Measurements from ENCODE around the gene MAGI1.

- TF ChIP-seq, protein P1, sequence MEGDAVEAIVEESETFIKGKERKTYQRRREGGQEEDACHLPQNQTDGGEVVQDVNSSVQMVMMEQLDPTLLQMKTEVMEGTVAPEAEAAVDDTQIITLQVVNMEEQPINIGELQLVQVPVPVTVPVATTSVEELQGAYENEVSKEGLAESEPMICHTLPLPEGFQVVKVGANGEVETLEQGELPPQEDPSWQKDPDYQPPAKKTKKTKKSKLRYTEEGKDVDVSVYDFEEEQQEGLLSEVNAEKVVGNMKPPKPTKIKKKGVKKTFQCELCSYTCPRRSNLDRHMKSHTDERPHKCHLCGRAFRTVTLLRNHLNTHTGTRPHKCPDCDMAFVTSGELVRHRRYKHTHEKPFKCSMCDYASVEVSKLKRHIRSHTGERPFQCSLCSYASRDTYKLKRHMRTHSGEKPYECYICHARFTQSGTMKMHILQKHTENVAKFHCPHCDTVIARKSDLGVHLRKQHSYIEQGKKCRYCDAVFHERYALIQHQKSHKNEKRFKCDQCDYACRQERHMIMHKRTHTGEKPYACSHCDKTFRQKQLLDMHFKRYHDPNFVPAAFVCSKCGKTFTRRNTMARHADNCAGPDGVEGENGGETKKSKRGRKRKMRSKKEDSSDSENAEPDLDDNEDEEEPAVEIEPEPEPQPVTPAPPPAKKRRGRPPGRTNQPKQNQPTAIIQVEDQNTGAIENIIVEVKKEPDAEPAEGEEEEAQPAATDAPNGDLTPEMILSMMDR (IDR thresholded peaks at IDR 0.05) = no peak
- no peak for TF ChIP-seq POLR2A (IDR thresholded peaks at IDR 0.05)
These were observed 546.5 kb downstream of the MAGI1 start for GRCh38 chr3:65492249-65492648.
